Left lung (tissue), 10 donors: ENCODE measurements around the gene MRPL38. TPM values are rescaled to one million over a fixed set of nuclear protein-coding genes. Genes with fewer than 3 reads are reported as not detected.
A peak's percentile ranks its signal among the peaks of the same experiment; 100 is the strongest.

Experiments used
- ATAC-seq: fragments of 200-7000 bp; cut with Tn5 transposase; one replicate; pipeline ENCODE4 v1.9.1; 2020; ENCODE audit warnings: moderate library complexity
- DNase-seq, 4 donors: peaks; one replicate each; pipeline ENCODE4 v3.0.0-alpha.2; 2013 to 2020
- H3K27ac ChIP-seq, 2 donors: fragments of 200-600 bp; sonication (generic) in 1 of 2; one replicate each; pipeline versions ENCODE4 v1.5.0 to v1.8.0; 2020 to 2021
- H3K27me3 ChIP-seq, 2 donors: fragments of 200-600 bp; sonication (generic) in 1 of 2; one replicate each; pipeline versions ENCODE4 v1.5.0 to v1.8.0; 2020 to 2021
- H3K36me3 ChIP-seq, 2 donors: fragments of 200-600 bp; sonication (generic) in 1 of 2; one replicate each; pipeline versions ENCODE4 v1.5.0 to v1.8.0; 2020 to 2021
- H3K4me1 ChIP-seq, 2 donors: fragments of 200-600 bp; one replicate each; pipeline ENCODE4 v1.8.0; 2021
- H3K4me3 ChIP-seq, 2 donors: fragments of 200-600 bp; sonication (generic) in 1 of 2; one replicate each; pipeline versions ENCODE4 v1.5.0 to v1.8.0; 2020 to 2021; ENCODE audit warnings: mild to moderate bottlenecking in 1 of 2
- H3K9me3 ChIP-seq, 2 donors: fragments of 200-600 bp; sonication (generic) in 1 of 2; one replicate each; pipeline versions ENCODE4 v1.5.0 to v1.8.0; 2020 to 2021
- intact Hi-C, 2 donors: fragments of 100-400 bp; cut with DNase I; formaldehyde crosslinking; loops; one replicate each; pipeline versions ENCODE4 v1.11.2 to v1.14.2; 2022
- polyA plus RNA-seq, 6 donors: library from polyadenylated mRNA; unstranded; fragments of 120-200 nt; gene quantifications; one replicate each; pipeline ENCODE4 v1.2.1, GENCODE V29; 2013; ENCODE audit not compliant: insufficient read length in 6 of 6
- total RNA-seq, 2 donors: library from RNA; stranded (reverse); fragmentation: NEBNext Ultra II Directional; extraction: Animal tissue kit (Norgen Biotek cat#: 25700); gene quantifications; one replicate each; pipeline ENCODE4 v1.2.1, GENCODE V29; 2021
- TF ChIP-seq, protein P1 (sequence below), 2 donors: fragments of 200-600 bp; sonication (generic) in 1 of 2; IDR thresholded peaks; one replicate each; pipeline versions ENCODE4 v1.5.0 to v1.8.0; 2021; ENCODE audit warnings: antibody characterized with exemption in 2 of 2
- donor health status: DM: no; HTN: yes; CAD: no.
- donor health status: DM: no; HTN: no; CAD: no.

Gene MRPL38
- total and polyA plus RNA-seq, 8 donors = 61.1 to 86.4 (median 77.0) TPM

DNA sequence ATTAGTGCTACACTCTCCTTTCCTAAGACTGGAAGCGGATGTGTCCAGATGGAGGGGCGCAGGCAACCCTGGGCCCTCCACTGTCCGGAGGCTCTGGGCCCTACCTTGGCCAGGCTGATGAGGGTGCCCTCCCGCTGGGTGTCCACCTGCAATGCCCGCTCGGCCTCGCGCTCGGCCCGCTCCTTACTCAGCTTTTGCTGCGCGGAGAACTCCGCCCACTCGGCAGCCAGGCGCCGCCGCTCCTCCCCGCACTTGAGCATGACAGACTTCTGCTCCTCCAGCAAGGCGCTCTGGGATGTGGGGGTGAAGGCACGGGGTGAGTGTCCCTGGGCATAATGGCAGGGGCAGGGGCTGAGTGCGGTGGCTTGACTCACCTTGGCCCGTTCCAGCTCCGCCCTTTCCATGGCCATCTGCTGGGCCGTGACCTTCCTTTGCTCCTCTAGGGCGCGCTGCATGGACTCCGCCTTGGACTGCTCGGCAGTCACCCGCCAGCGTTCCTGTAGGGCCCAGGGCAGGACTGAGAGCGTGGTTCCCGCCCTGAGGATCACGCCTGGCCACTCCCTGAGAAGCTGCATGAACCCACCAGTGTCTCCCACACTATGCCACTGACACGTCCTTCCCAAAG is 10.1 kb upstream of the MRPL38 start:
- no peak for DNase-seq
- no peak overlapping the region for H3K27ac ChIP-seq
- intact Hi-C loops = no loop called here
- H3K4me1 ChIP-seq = peaks cover 4 to 11% of the 10 kb centered on the region in 2 donors
- H3K9me3 ChIP-seq = no peaks in the 10 kb centered on the region
- ATAC-seq = no peak
- no peak overlapping the region for H3K4me3 ChIP-seq
- TF ChIP-seq, protein P1, sequence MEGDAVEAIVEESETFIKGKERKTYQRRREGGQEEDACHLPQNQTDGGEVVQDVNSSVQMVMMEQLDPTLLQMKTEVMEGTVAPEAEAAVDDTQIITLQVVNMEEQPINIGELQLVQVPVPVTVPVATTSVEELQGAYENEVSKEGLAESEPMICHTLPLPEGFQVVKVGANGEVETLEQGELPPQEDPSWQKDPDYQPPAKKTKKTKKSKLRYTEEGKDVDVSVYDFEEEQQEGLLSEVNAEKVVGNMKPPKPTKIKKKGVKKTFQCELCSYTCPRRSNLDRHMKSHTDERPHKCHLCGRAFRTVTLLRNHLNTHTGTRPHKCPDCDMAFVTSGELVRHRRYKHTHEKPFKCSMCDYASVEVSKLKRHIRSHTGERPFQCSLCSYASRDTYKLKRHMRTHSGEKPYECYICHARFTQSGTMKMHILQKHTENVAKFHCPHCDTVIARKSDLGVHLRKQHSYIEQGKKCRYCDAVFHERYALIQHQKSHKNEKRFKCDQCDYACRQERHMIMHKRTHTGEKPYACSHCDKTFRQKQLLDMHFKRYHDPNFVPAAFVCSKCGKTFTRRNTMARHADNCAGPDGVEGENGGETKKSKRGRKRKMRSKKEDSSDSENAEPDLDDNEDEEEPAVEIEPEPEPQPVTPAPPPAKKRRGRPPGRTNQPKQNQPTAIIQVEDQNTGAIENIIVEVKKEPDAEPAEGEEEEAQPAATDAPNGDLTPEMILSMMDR (IDR thresholded peaks at IDR 0.05) = no peak
- peaks cover 0 to 20% of the 10 kb centered on the region in 2 donors for H3K36me3 ChIP-seq
- no peaks in the 10 kb centered on the region for H3K27me3 ChIP-seq

DNA sequence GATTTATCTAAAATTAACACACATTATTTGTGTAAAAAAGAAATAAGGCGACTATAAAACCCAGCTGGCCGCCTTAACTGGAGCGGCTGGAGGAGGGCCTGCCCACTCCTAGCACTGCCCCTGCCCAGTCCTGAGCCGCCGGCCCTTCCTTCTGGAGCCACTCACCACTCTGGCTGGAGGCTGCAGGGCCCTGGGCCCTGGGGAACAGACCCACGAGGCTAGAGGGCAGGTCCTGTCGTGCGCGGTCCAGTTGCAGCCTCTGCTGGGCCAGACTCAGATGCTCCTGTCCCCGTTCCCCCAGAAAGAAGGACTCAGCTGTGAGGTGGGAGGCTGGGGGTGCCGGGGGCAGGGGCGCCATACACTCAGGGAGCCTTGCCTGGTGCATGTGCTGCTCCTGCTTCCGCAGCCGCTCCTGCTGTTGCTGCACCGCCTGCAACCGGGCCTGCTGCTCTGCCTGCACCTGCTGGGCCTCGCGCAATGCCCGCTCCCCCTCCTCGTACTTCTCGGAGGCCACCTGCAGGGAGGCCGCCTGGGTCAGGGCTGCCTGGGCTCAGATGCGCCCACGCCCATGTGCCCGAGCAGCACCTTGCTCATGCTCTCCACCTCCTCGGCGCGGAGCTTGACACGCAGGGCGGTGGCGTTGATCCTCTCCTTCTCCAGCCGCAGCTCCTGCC is 9.0 kb upstream of the MRPL38 start:
- intact Hi-C loops = no loop called here
- H3K27me3 ChIP-seq = no peaks in the 10 kb centered on the region
- no peaks in the 10 kb centered on the region for H3K9me3 ChIP-seq
- no peak overlapping the region for H3K4me3 ChIP-seq
- peaks cover 4 to 12% of the 10 kb centered on the region in 2 donors for H3K4me1 ChIP-seq
- no peak for ATAC-seq
- DNase-seq = no peak
- H3K36me3 ChIP-seq = peaks cover 0 to 20% of the 10 kb centered on the region in 2 donors
- TF ChIP-seq, protein P1 (IDR thresholded peaks at IDR 0.05) = no peak
- no peak overlapping the region for H3K27ac ChIP-seq

- H3K27me3 ChIP-seq = no peaks in the 10 kb centered on the region
- TF ChIP-seq, protein P1 (IDR thresholded peaks at IDR 0.05) = no peak
- H3K9me3 ChIP-seq = no peaks in the 10 kb centered on the region
- H3K4me1 ChIP-seq = peaks cover 7 to 16% of the 10 kb centered on the region in 2 donors
- ATAC-seq (peak; percentile 67), DNase-seq (peak in 1 of 4 donors; percentile 82)
- intact Hi-C loops = no loop called here
- peaks cover 0 to 11% of the 10 kb centered on the region in 2 donors for H3K36me3 ChIP-seq
- H3K4me3 ChIP-seq = no peak overlapping the region
- no peak overlapping the region for H3K27ac ChIP-seq
Observed at GRCh38 chr17:75910699-75911098, 6.0 kb upstream of the MRPL38 start.

- Histone ChIP-seq H3K9me3 (no peaks in the 10 kb centered on the region), H3K4me3 (no peak overlapping the region), H3K27me3 (no peaks in the 10 kb centered on the region), H3K27ac (no peak overlapping the region), H3K36me3 (peaks cover 0 to 11% of the 10 kb centered on the region in 2 donors), H3K4me1 (peaks cover 11 to 23% of the 10 kb centered on the region in 2 donors)
- peak in 1 of 4 donors; percentile 80 for DNase-seq
- TF ChIP-seq, protein P1 (IDR thresholded peaks at IDR 0.05) = no peak
- ATAC-seq = no peak
- intact Hi-C loops = loop anchor here in 1 of 2 donors (5.0 kb wide), 1 partner anchor 92 kb away; the partner anchor contains the start of gene CDK3
Observed at GRCh38 chr17:75909812-75910274, 5.2 kb upstream of the MRPL38 start.
